Measurements from ENCODE around the gene IQSEC1. TPM values are rescaled to one million over a fixed set of nuclear protein-coding genes. Genes with fewer than 3 reads are reported as not detected.

The IQSEC1 gene
- total RNA-seq, 2 experiments from 2014 or later = 31.7 to 39.2 TPM

GRCh38 chr3:12979151-12979946 lies 93.9 kb downstream of the IQSEC1 start:
- no peak for ATAC-seq
- no peaks in the 10 kb centered on the region for H3K36me3 Mint-ChIP-seq (ENCODE audit: low read depth)
- H3K27me3 Mint-ChIP-seq = no peaks in the 10 kb centered on the region
- no peak for TF ChIP-seq CTCF (IDR thresholded peaks at IDR 0.05)
- no peaks in the 10 kb centered on the region for H3K9me3 Mint-ChIP-seq
- CTCF ChIA-PET = interaction anchor here (1.3 to 3.0 kb wide), 3 partner anchors 9 to 87 kb away, joined by 3 to 7 read pairs (median 6); no protein-coding TSS in a partner anchor
- H3K27ac Mint-ChIP-seq = no peak overlapping the region
- peaks cover 39% of the 10 kb centered on the region for H3K4me1 Mint-ChIP-seq (ENCODE audit: low read depth)
- no peak for DNase-seq
- no peak overlapping the region for H3K4me3 Mint-ChIP-seq
- POLR2A ChIA-PET = interaction anchor here (1.5 kb wide), 1 partner anchor 13 kb away, joined by 4 read pairs; no protein-coding TSS in a partner anchor
- intact Hi-C loops (cut with micrococcal nuclease) = no loop called here

GRCh38 chr3:12978682-12979081 lies 94.5 kb downstream of the IQSEC1 start:
- peaks cover 33% of the 10 kb centered on the region for H3K4me1 Mint-ChIP-seq (ENCODE audit: low read depth)
- ChIA-PET POLR2A (interaction anchor here (1.5 kb wide), 1 partner anchor 13 kb away, joined by 4 read pairs; no protein-coding TSS in a partner anchor), CTCF (interaction anchor here (1.3 to 3.0 kb wide), 3 partner anchors 9 to 87 kb away, joined by 3 to 7 read pairs (median 6); no protein-coding TSS in a partner anchor)
- H3K36me3 Mint-ChIP-seq (ENCODE audit: low read depth) = no peaks in the 10 kb centered on the region
- DNase-seq = no peak
- H3K4me3 Mint-ChIP-seq = no peak overlapping the region
- intact Hi-C loops (cut with micrococcal nuclease) = no loop called here
- no peaks in the 10 kb centered on the region for H3K27me3 Mint-ChIP-seq
- H3K27ac Mint-ChIP-seq = no peak overlapping the region
- no peak for TF ChIP-seq CTCF (IDR thresholded peaks at IDR 0.05)
- no peak for ATAC-seq
- no peaks in the 10 kb centered on the region for H3K9me3 Mint-ChIP-seq

GRCh38 chr3:12977117-12977808 lies 96.0 kb downstream of the IQSEC1 start:
- TF ChIP-seq CTCF (IDR thresholded peaks at IDR 0.05) = no peak
- peaks cover 19% of the 10 kb centered on the region for H3K4me1 Mint-ChIP-seq (ENCODE audit: low read depth)
- H3K4me3 Mint-ChIP-seq = no peak overlapping the region
- H3K9me3 Mint-ChIP-seq = no peaks in the 10 kb centered on the region
- ATAC-seq = no peak
- H3K36me3 Mint-ChIP-seq (ENCODE audit: low read depth) = no peaks in the 10 kb centered on the region
- intact Hi-C loops (cut with micrococcal nuclease) = no loop called here
- ChIA-PET POLR2A (interaction anchor here (0.9 kb wide), 1 partner anchor 16 kb away, joined by 3 read pairs; no protein-coding TSS in a partner anchor), CTCF (interaction anchor here (1.3 to 1.7 kb wide), 2 partner anchors 18 to 19 kb away, joined by 4 to 5 read pairs; no protein-coding TSS in a partner anchor)
- H3K27me3 Mint-ChIP-seq = no peaks in the 10 kb centered on the region
- DNase-seq = no peak
- no peak overlapping the region for H3K27ac Mint-ChIP-seq

GRCh38 chr3:12975748-12976522 lies 97.3 kb downstream of the IQSEC1 start:
- ATAC-seq (no peak), DNase-seq (no peak)
- Mint-ChIP-seq H3K9me3 (no peaks in the 10 kb centered on the region), H3K4me1 (ENCODE audit: low read depth) (peaks cover 7% of the 10 kb centered on the region), H3K36me3 (ENCODE audit: low read depth) (no peaks in the 10 kb centered on the region), H3K27ac (no peak overlapping the region), H3K27me3 (no peaks in the 10 kb centered on the region), H3K4me3 (no peak overlapping the region)
- TF ChIP-seq CTCF (IDR thresholded peaks at IDR 0.05) = no peak
- ChIA-PET CTCF (interaction anchor here (1.3 to 1.7 kb wide), 2 partner anchors 19 to 20 kb away, joined by 4 to 5 read pairs; no protein-coding TSS in a partner anchor), POLR2A (no interaction called here)
- intact Hi-C loops (cut with micrococcal nuclease) = no loop called here
